ENCODE results near the gene TMEM232.

DNA sequence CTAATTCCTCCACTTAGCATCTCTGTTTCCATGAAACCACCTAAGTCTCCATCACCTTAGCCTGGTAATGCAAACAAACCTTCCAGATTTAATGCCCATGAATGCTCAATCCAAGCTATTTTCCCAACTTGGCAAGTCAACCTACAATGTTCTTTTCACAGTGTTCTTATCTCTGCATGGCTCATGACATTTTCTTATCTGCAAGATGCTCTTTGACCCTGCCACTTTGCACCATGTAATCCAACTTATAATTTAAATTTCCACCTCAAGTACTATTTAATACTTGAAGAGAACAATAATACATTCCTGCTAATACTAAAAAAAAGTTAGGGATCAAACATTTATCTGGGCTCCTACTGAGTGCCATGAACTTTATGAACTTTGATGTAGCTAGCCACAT, 164.3 kb downstream of the TMEM232 start:
- TF ChIP-seq POLR2A (IDR thresholded peaks at IDR 0.05; ENCODE audit: low read length) (no peak), GATA1 (IDR thresholded peaks at IDR 0.05; ENCODE audit: low read depth, low read length) (no peak)

Data from erythroblast (primary cell).